GM12875 (cell line): ENCODE measurements around the gene NDUFV1.

Source experiments
- H3K4me3 ChIP-seq: one replicate; pipeline ENCODE4 v1.5.1; 2011; ENCODE audit warnings: low read depth, low read length, control low read depth
- CTCF ChIP-seq: IDR thresholded peaks from 2 replicates; pipeline ENCODE4 v1.5.1; 2011; ENCODE audit warnings: low read depth, mild to moderate bottlenecking, control low read depth, inconsistent platforms, low read length, moderate library complexity, borderline replicate concordance; ENCODE audit not compliant: insufficient read depth

NDUFV1 gene

DNA sequence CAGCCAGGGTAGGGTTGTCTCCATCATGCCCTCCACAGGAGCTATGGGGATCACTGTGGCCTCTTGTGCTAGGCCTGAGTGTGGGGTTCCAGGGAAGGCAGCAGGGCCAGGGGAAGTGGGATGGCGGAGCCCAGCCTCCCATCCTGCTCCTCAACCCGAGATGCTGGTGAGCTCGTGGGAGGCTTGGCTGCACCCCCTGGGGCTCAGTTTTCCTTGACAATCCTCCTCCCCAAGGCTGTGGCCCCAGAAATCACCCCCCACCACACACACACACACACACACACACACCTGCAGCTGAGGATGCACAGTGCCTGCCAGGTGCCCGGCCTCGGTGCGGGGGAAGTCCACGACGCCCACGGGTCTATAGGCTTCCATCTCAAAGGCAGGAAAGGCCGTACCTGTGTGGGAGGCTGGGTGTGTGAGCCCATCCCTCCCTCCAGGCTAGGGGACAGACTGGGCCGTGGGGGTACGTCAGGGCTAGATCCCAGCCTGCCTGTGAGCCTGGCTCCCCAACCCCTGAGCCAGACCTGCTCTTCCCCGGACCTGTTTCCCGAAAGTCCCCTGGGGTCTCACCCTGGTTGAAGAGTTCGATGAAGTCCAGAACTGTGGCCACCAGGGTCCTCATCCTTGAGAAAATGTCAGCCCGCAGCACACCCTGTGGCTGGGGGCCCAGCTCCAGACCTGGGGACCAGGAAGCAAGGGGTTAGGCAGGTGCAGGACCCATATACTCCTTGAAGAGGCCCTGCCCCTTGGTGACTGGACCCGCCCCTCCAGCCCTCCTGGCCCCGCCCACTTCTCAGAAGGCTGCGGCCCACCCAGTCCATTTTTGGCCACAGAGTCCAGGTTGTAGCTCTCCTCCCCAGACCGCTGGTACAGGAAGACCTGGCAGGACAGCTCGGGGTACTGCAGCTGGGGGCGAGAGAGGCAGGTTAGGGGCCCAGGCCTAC, 38.0 kb downstream of the NDUFV1 start:
- H3K4me3 ChIP-seq = peak overlapping the region; percentile 26
- no peak for TF ChIP-seq CTCF

DNA sequence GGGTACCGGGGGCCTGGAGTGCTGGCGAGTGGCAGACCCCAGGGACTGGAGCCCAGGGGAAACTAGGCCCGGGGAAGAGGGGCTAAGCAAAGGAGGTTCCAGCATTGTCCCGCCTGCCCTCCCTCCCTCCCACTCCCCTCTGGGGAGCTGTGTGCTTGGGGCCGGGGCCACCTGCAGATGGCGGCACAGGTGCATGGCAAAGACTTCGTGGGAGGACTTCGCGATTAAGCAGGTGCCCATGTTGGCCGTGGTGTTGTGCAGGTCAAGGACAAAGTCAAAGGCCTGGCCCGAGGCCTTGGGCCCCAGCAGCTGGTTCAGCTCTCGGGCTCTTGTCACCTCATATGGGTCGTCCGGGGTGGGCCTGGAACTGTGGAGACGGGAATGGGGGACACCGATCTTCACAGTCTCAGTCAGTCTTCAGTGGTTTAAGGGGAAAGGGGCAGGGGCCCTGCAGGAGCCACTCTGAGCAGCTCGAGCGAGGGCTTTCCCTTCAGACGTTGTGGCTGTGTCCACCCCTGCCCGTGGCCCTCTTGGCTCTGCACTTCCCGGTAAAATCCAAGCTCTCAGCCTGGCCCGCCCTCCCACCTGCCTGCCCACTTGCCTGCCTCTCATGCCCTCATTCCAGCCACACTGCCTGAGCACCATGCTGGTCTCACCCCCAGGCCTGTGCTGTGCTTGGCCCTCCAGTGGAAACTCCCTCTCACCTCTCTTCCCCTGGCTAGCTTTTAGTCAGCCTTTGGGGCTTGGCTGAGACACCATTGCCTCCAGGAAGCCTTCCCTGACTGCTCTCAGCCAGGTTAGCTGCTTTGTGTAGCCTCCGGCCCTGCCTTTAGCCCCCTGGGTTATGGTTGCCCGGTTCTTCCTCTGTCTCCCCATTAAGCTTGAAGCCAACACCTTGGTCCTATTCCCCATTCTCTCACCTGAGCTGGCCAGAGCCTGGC, 39.1 kb downstream of the NDUFV1 start:
- peak overlapping the region; percentile 26 for H3K4me3 ChIP-seq
- TF ChIP-seq CTCF = 0 out of 2 replicates have a peak, but pooled peaks have one; percentile 36

GRCh38 chr11:67646535-67647336, 40.0 kb downstream of the NDUFV1 start:
- peak overlapping the region; percentile 6 for H3K4me3 ChIP-seq
- 0 out of 2 replicates have a peak, but pooled peaks have one; percentile 9 for TF ChIP-seq CTCF

- H3K4me3 ChIP-seq = no peak overlapping the region
Measured at GRCh38 chr11:67647471-67647870, 40.7 kb downstream of the NDUFV1 start.

DNA sequence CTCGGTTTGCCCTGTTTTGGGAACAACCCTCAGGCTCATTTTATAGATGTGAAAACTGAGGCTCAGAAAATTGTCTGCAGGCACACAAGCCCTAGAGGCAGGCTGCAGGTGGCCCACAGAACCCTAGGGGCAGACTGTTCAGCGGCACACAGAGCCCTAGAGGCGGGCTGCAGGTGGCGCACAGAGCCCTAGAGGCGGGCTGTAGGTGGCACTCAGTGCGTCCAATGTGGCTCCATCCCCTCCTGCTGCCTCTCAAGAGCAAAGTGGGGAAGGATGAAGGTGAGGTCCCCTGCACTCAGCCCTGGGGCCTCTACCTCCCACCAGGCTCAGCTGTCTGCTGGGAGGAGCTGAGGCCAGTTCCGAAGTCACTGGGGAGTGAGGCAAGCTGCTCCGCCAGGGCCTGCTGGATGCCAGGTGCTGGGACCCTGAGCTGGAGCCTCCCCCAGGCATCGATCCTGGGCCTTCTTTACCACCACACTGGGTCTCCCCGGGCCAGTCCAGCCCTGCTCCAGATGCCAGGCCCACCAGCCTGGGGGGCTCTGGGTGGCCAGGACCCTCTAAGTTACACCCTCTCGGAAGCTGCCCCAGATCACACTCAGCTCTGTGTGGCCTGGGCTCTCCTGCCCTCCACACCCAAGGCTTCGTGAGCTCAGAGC, 41.5 kb downstream of the NDUFV1 start:
- TF ChIP-seq CTCF = peak; percentile 75
- H3K4me3 ChIP-seq = no peak overlapping the region

More at GRCh38 chr11:67647471-67647870, 40.7 kb downstream of the NDUFV1 start:
- TF ChIP-seq CTCF = no peak
